CD14-positive monocyte (primary cell): ENCODE results near the gene SCN3B. TPM values are rescaled to one million over a fixed set of nuclear protein-coding genes. Genes with fewer than 3 reads are reported as not detected.

ENCODE experiments used
- DNase-seq, 3 donors: peaks; one replicate each; pipeline ENCODE4 v3.0.0-alpha.2; 2011 to 2022
- H2AFZ ChIP-seq: 2 replicates; pipeline ENCODE4 v1.6.0; 2012; ENCODE audit warnings: mild to moderate bottlenecking, low read depth, low read length, inconsistent platforms; ENCODE audit not compliant: insufficient read depth, poor library complexity, severe bottlenecking
- H3K27ac ChIP-seq, 2 donors: 1 replicate in 1 of 2; 2 replicates in 1 of 2; pipeline ENCODE4 v1.5.1; 2012 to 2013; ENCODE audit warnings: low read length in 2 of 2, control low read depth in 1 of 2, inconsistent platforms in 1 of 2, low read depth in 1 of 2, mild to moderate bottlenecking in 1 of 2
- H3K27me3 ChIP-seq, 2 donors: one replicate each; pipeline versions ENCODE4 v1.6.0 to v1.6.1; 2011 to 2013; ENCODE audit warnings: low read length in 2 of 2; ENCODE audit not compliant: control insufficient read depth in 2 of 2, insufficient read depth in 2 of 2
- H3K36me3 ChIP-seq, 2 donors: replicated peaks in 1 of 2; 1 replicate in 1 of 2; 2 replicates in 1 of 2; pipeline versions ENCODE4 v1.5.1 to v1.6.1; 2012 to 2013; ENCODE audit warnings: low read length in 2 of 2, control low read depth in 1 of 2, inconsistent platforms in 1 of 2, mild to moderate bottlenecking in 1 of 2; ENCODE audit not compliant: insufficient read depth in 2 of 2, control insufficient read depth in 1 of 2
- H3K4me1 ChIP-seq, 2 donors: 1 replicate in 1 of 2; 2 replicates in 1 of 2; pipeline versions ENCODE4 v1.5.1 to v1.6.1; 2012 to 2013; ENCODE audit warnings: low read length in 2 of 2, control low read depth in 1 of 2, inconsistent platforms in 1 of 2, mild to moderate bottlenecking in 1 of 2, moderate library complexity in 1 of 2; ENCODE audit not compliant: insufficient read depth in 2 of 2, control insufficient read depth in 1 of 2
- H3K4me2 ChIP-seq: replicated peaks from 2 replicates; pipeline ENCODE3; 2012; ENCODE audit warnings: low read length, moderate library complexity, mild to moderate bottlenecking; ENCODE audit not compliant: poor library complexity, severe bottlenecking; ENCODE audit errors: extremely low read depth
- H3K4me3 ChIP-seq, 3 experiments: fragments of 200-600 bp in 1 of 3; sonication (generic) in 1 of 3; replicated peaks in 1 of 3; 1 replicate in 2 of 3; 2 replicates in 1 of 3; pipeline ENCODE4 v1.5.1; 2011 to 2013; ENCODE audit warnings: low read length in 3 of 3, mild to moderate bottlenecking in 3 of 3, control low read depth in 2 of 3, low read depth in 2 of 3, inconsistent platforms in 1 of 3, moderate library complexity in 1 of 3
- H3K79me2 ChIP-seq: 2 replicates; pipeline ENCODE4 v1.6.0; 2012; ENCODE audit warnings: mild to moderate bottlenecking, control low read depth, inconsistent platforms, low read length, moderate library complexity; ENCODE audit not compliant: insufficient read depth
- H3K9ac ChIP-seq: 2 replicates; pipeline ENCODE4 v1.6.0; 2017; ENCODE audit warnings: low read length, mild to moderate bottlenecking; ENCODE audit not compliant: insufficient read depth, poor library complexity, severe bottlenecking
- H3K9me3 ChIP-seq, 2 donors: replicated peaks in 1 of 2; 1 replicate in 1 of 2; 2 replicates in 1 of 2; pipeline versions ENCODE4 v1.5.1 to v1.6.1; 2012 to 2013; ENCODE audit warnings: low read length in 2 of 2, control low read depth in 1 of 2; ENCODE audit not compliant: control insufficient read depth in 1 of 2, insufficient read depth in 1 of 2
- H4K20me1 ChIP-seq: 2 replicates; pipeline ENCODE4 v1.6.0; 2012; ENCODE audit warnings: mild to moderate bottlenecking, low read length, control low read depth, moderate library complexity; ENCODE audit not compliant: insufficient read depth
- H3K27ac Mint-ChIP-seq, 7 donors: one replicate each; pipeline ENCODE4 v1.8.0; 2020; ENCODE audit warnings: mild to moderate bottlenecking in 7 of 7, mixed read lengths in 7 of 7, moderate library complexity in 6 of 7, inconsistent platforms in 2 of 7
- H3K27me3 Mint-ChIP-seq, 3 donors: one replicate each; pipeline ENCODE4 v1.8.0; 2021 to 2022; ENCODE audit warnings: low read depth in 3 of 3, mild to moderate bottlenecking in 3 of 3, mixed read lengths in 3 of 3, moderate library complexity in 3 of 3, inconsistent platforms in 1 of 3
- H3K36me3 Mint-ChIP-seq, 2 donors: one replicate each; pipeline ENCODE4 v1.8.0; 2020; ENCODE audit warnings: mixed read lengths in 2 of 2, inconsistent platforms in 1 of 2, mild to moderate bottlenecking in 1 of 2
- H3K4me1 Mint-ChIP-seq: one replicate; pipeline ENCODE4 v1.8.0; 2020; ENCODE audit warnings: mild to moderate bottlenecking, mixed read lengths
- H3K4me3 Mint-ChIP-seq, 2 donors: one replicate each; pipeline ENCODE4 v1.8.0; 2020; ENCODE audit warnings: mild to moderate bottlenecking in 2 of 2, mixed read lengths in 2 of 2, moderate library complexity in 1 of 2
- H3K9me3 Mint-ChIP-seq, 7 donors: one replicate each; pipeline ENCODE4 v1.8.0; 2020 to 2022; ENCODE audit warnings: mixed read lengths in 7 of 7, mild to moderate bottlenecking in 6 of 7, moderate library complexity in 6 of 7, inconsistent platforms in 2 of 7
- CTCF ChIP-seq: fragments of 200-600 bp; IDR thresholded peaks from one replicate; pipeline ENCODE4 v1.8.0; 2022; ENCODE audit warnings: antibody characterized with exemption, mild to moderate bottlenecking
- WGBS: methylation state at CpG from one replicate; pipeline ENCODE4 v1.1.5; 2013; ENCODE audit warnings: missing lambda C conversion rate; ENCODE audit not compliant: insufficient coverage; 5-methylcytosine and 5-hydroxymethylcytosine counted together
- intact Hi-C, 2 donors: fragments of 100-400 bp; cut with micrococcal nuclease; formaldehyde crosslinking; loops; one replicate each; pipeline versions ENCODE4 v1.15.0 to v1.15.1; 2023
- polyA plus RNA-seq, 3 donors: library from polyadenylated mRNA; depleted of rRNA in 1 of 3; unstranded in 2 of 3; stranded (reverse) in 1 of 3; fragments of 300-500 nt in 2 of 3; fragments of >200 nt in 1 of 3; fragmentation: Illumina TruSeq in 2 of 3; gene quantifications; 1 replicate in 2 of 3; 2 replicates in 1 of 3; pipeline ENCODE4 v1.2.3, GENCODE V29; 2012 to 2021

The SCN3B gene
- polyA plus RNA-seq, 3 donors: not detected

GRCh38 chr11:123653483-123653826, 969 bp downstream of the SCN3B start:
- peaks cover 0 to 6% (median 1%) of the 10 kb centered on the region in 7 donors for H3K9me3 Mint-ChIP-seq
- Histone ChIP-seq H2AFZ (peak overlapping the region; percentile 67), H3K36me3 (no peaks in the 10 kb centered on the region), H3K79me2 (no peaks in the 10 kb centered on the region), H3K27ac (no peak overlapping the region), H3K4me2 (peak overlapping the region; percentile 80), H3K27me3 (peaks cover 40 to 63% of the 10 kb centered on the region in 2 donors), H3K9me3 (peaks cover 0 to 4% of the 10 kb centered on the region in 2 donors), H3K4me3 (peak overlapping the region in 1 of 3 experiments; percentile 71), H3K9ac (no peak overlapping the region), H3K4me1 (peaks cover 8 to 12% of the 10 kb centered on the region in 2 donors), H4K20me1 (no peaks in the 10 kb centered on the region)
- H3K27me3 Mint-ChIP-seq: peaks cover 43 to 54% (median 48%) of the 10 kb centered on the region in 3 donors
- peaks cover 9% of the 10 kb centered on the region for H3K4me1 Mint-ChIP-seq
- peak overlapping the region in 1 of 2 donors; percentile 91 for H3K4me3 Mint-ChIP-seq
- H3K36me3 Mint-ChIP-seq: peaks cover 0 to 2% of the 10 kb centered on the region in 2 donors
- no peak for TF ChIP-seq CTCF
- DNase-seq: no peak
- WGBS: 0% methylated on average over 2 of the region's 10 CpGs
- intact Hi-C loops: no loop called here
- no peak overlapping the region for H3K27ac Mint-ChIP-seq

- peaks cover 0 to 4% of the 10 kb centered on the region in 2 donors for H3K9me3 ChIP-seq
- no peaks in the 10 kb centered on the region for H3K79me2 ChIP-seq
- H4K20me1 ChIP-seq: no peaks in the 10 kb centered on the region
- peaks cover 43 to 54% (median 48%) of the 10 kb centered on the region in 3 donors for H3K27me3 Mint-ChIP-seq
- DNase-seq: no peak
- WGBS: no CpG with 5 or more reads among the region's 2 CpGs
- H3K4me1 Mint-ChIP-seq: peaks cover 9% of the 10 kb centered on the region
- no peak for TF ChIP-seq CTCF
- no peak overlapping the region for H3K27ac Mint-ChIP-seq
- no peak overlapping the region for H3K27ac ChIP-seq
- H3K4me3 ChIP-seq: no peak overlapping the region
- intact Hi-C loops: no loop called here
- H3K9ac ChIP-seq: no peak overlapping the region
- no peak overlapping the region for H2AFZ ChIP-seq
- peak overlapping the region in 1 of 2 donors; percentile 12 for H3K4me3 Mint-ChIP-seq
- peaks cover 0 to 6% (median 1%) of the 10 kb centered on the region in 7 donors for H3K9me3 Mint-ChIP-seq
- H3K4me2 ChIP-seq: no peak overlapping the region
- peaks cover 0 to 2% of the 10 kb centered on the region in 2 donors for H3K36me3 Mint-ChIP-seq
- peaks cover 40 to 63% of the 10 kb centered on the region in 2 donors for H3K27me3 ChIP-seq
- H3K4me1 ChIP-seq: peaks cover 8 to 12% of the 10 kb centered on the region in 2 donors
- no peaks in the 10 kb centered on the region for H3K36me3 ChIP-seq
These were observed 1.8 kb downstream of the SCN3B start for GRCh38 chr11:123652599-123652998.
